PC-9 (cell line): ENCODE results near the gene PIK3C2A. TPM values are rescaled to one million over a fixed set of nuclear protein-coding genes. Genes with fewer than 3 reads are reported as not detected.

Source experiments
- BruUV-seq: library from RNA; stranded (reverse); fragments of 400-500 nt; replicated peaks from 2 replicates; lab custom pipeline; 2021; lab: Mats Ljungman, UMichigan
- CTCF ChIA-PET: fragments of 300-600 bp; sonication (Branson Sonifier 250); formaldehyde crosslinking; loops from one replicate; lab custom pipeline; 2022; ENCODE audit warnings: antibody characterized with exemption; lab: Charles Lee
- POLR2A ChIA-PET: fragments of 300-600 bp; sonication (Branson Sonifier 250); formaldehyde crosslinking; loops from one replicate; lab custom pipeline; 2022; ENCODE audit warnings: antibody characterized with exemption; ENCODE audit not compliant: unreplicated experiment; lab: Charles Lee
- DNase-seq, 2 experiments: peaks; one replicate each; pipeline versions ENCODE4 v3.0.0 to v3.0.0-alpha.2; 2015 to 2022; ENCODE audit warnings: mixed read lengths in 1 of 2
- H2AFZ ChIP-seq: fragments of 200-600 bp; sonication (generic); 2 replicates; pipeline ENCODE4 v1.8.1; 2017; ENCODE audit warnings: antibody characterized with exemption
- H3F3A ChIP-seq: fragments of 200-600 bp; sonication (generic); 2 replicates; pipeline ENCODE4 v1.8.1; 2017; ENCODE audit warnings: antibody characterized with exemption, mild to moderate bottlenecking, low read depth; ENCODE audit not compliant: insufficient read depth
- H3K27ac ChIP-seq: fragments of 200-600 bp; sonication (generic); 2 replicates; pipeline ENCODE4 v1.6.1; 2016; ENCODE audit warnings: mixed run types
- H3K27me3 ChIP-seq: fragments of 200-600 bp; sonication (generic); 2 replicates; pipeline ENCODE4 v1.6.1; 2016; ENCODE audit warnings: low read depth, mixed run types; ENCODE audit not compliant: insufficient read depth
- H3K36me3 ChIP-seq: fragments of 200-600 bp; sonication (generic); 2 replicates; pipeline ENCODE4 v1.6.1; 2016; ENCODE audit warnings: low read depth, mixed run types
- H3K4me1 ChIP-seq: fragments of 200-600 bp; sonication (generic); replicated peaks from 2 replicates; pipeline ENCODE4 v1.6.1; 2016; ENCODE audit warnings: mixed run types; ENCODE audit not compliant: insufficient read depth
- H3K4me2 ChIP-seq: fragments of 200-600 bp; sonication (generic); 2 replicates; pipeline ENCODE4 v1.6.1; 2017; ENCODE audit warnings: mixed run types
- H3K4me3 ChIP-seq: fragments of 200-600 bp; sonication (generic); 2 replicates; pipeline ENCODE4 v1.6.1; 2016; ENCODE audit warnings: mixed run types
- H3K79me2 ChIP-seq: fragments of 200-600 bp; sonication (generic); 2 replicates; pipeline ENCODE4 v1.6.1; 2017; ENCODE audit warnings: low read depth, mixed run types
- H3K9me2 ChIP-seq: fragments of 200-600 bp; sonication (generic); 2 replicates; pipeline ENCODE4 v1.8.1; 2017; ENCODE audit warnings: mild to moderate bottlenecking; ENCODE audit not compliant: insufficient read depth
- H3K9me3 ChIP-seq: fragments of 200-600 bp; sonication (generic); 2 replicates; pipeline ENCODE4 v1.8.1; 2016; ENCODE audit warnings: low read depth; ENCODE audit not compliant: insufficient read depth
- H4K20me1 ChIP-seq: fragments of 200-600 bp; sonication (generic); 2 replicates; pipeline ENCODE4 v1.8.1; 2017; ENCODE audit not compliant: insufficient read depth
- CTCF ChIP-seq: fragments of 200-600 bp; sonication (generic); conservative IDR thresholded peaks from 2 replicates; pipeline ENCODE4 v1.6.1; 2017; ENCODE audit warnings: mixed run types, antibody characterized with exemption, mild to moderate bottlenecking, moderate library complexity
- EZH2 ChIP-seq: fragments of 200-600 bp; sonication (generic); IDR thresholded peaks from 2 replicates; pipeline ENCODE4 v1.8.0; 2017; ENCODE audit warnings: antibody characterized with exemption, low read depth
- intact Hi-C: fragments of 100-400 bp; cut with micrococcal nuclease; formaldehyde crosslinking; loops from one replicate; pipeline ENCODE4 v1.10.0; 2022; ENCODE audit not compliant: unreplicated experiment
- total RNA-seq: library from RNA; stranded (reverse); gene quantifications from 2 replicates; pipeline ENCODE4 v1.2.3, GENCODE V29; 2021

Gene PIK3C2A
- total RNA-seq, 1 experiment from 2014 or later = 70.7 TPM

GRCh38 chr11:17238377-17238776, 30.6 kb upstream of the PIK3C2A start:
- no peaks in the 10 kb centered on the region for H4K20me1 ChIP-seq
- H3K27ac ChIP-seq = no peak overlapping the region
- H3K79me2 ChIP-seq = no peaks in the 10 kb centered on the region
- peaks cover 13% of the 10 kb centered on the region; the same call in 1 of the 2 replicates for H3K4me1 ChIP-seq
- CTCF ChIA-PET = interaction anchor here (0.7 kb wide), 1 partner anchor 8 kb away, joined by 3 read pairs; no protein-coding TSS in a partner anchor
- peaks cover 10% of the 10 kb centered on the region; the same call in 1 of the 2 replicates for H3F3A ChIP-seq
- no TSS peak for BruUV-seq
- H3K9me2 ChIP-seq = no peaks in the 10 kb centered on the region
- intact Hi-C loops = no loop called here
- TF ChIP-seq CTCF (no peak), EZH2 (no peak)
- POLR2A ChIA-PET = interaction anchor here (0.6 kb wide), 1 partner anchor 16 kb away, joined by 4 read pairs; no protein-coding TSS in a partner anchor
- H2AFZ ChIP-seq = no peak overlapping the region
- H3K36me3 ChIP-seq = no peaks in the 10 kb centered on the region
- peak; percentile 14 to 83 for DNase-seq
- H3K27me3 ChIP-seq = no peaks in the 10 kb centered on the region
- H3K4me2 ChIP-seq = 0 out of 2 replicates have a peak overlapping the region, but pooled peaks have one; percentile 21
- H3K9me3 ChIP-seq = no peaks in the 10 kb centered on the region
- H3K4me3 ChIP-seq = no peak overlapping the region

GRCh38 chr11:17233101-17233500, 25.3 kb upstream of the PIK3C2A start:
- Histone ChIP-seq H3K79me2 (no peaks in the 10 kb centered on the region), H3K27me3 (no peaks in the 10 kb centered on the region)
- intact Hi-C loops = loop anchor here (5.0 kb wide), 1 partner anchor 119 kb away; the partner anchor contains the start of gene NCR3LG1

GRCh38 chr11:17230867-17231851, 23.4 kb upstream of the PIK3C2A start:
- no peak overlapping the region for H3K4me2 ChIP-seq
- H3K9me3 ChIP-seq = no peaks in the 10 kb centered on the region
- no peaks in the 10 kb centered on the region for H4K20me1 ChIP-seq
- no TSS peak for BruUV-seq
- H3K27me3 ChIP-seq = no peaks in the 10 kb centered on the region
- ChIA-PET CTCF (no interaction called here), POLR2A (no interaction called here)
- no peaks in the 10 kb centered on the region for H3K79me2 ChIP-seq
- DNase-seq = no peak
- H3K27ac ChIP-seq = no peak overlapping the region
- no peak overlapping the region for H3K4me3 ChIP-seq
- H3K4me1 ChIP-seq = no peaks in the 10 kb centered on the region
- intact Hi-C loops = loop anchor here (1.0 to 5.0 kb wide), 4 partner anchors 121 to 297 kb away; partner anchors contain the start of gene NCR3LG1
- no peaks in the 10 kb centered on the region for H3F3A ChIP-seq
- no peak overlapping the region for H2AFZ ChIP-seq
- H3K9me2 ChIP-seq = no peaks in the 10 kb centered on the region
- TF ChIP-seq EZH2 = no peak
- no peak for TF ChIP-seq CTCF
- no peaks in the 10 kb centered on the region for H3K36me3 ChIP-seq

More at GRCh38 chr11:17233101-17233500, 25.3 kb upstream of the PIK3C2A start:
- Histone ChIP-seq H3K9me3 (no peaks in the 10 kb centered on the region), H4K20me1 (no peaks in the 10 kb centered on the region), H3K27ac (no peak overlapping the region), H2AFZ (no peak overlapping the region), H3K4me2 (no peak overlapping the region), H3K9me2 (no peaks in the 10 kb centered on the region), H3K4me1 (0 out of 2 replicates have a peak, but pooled peaks cover under 1% of the 10 kb centered on the region), H3F3A (peaks cover 3% of the 10 kb centered on the region; the same call in 1 of the 2 replicates), H3K4me3 (no peak overlapping the region), H3K36me3 (no peaks in the 10 kb centered on the region)
- ChIA-PET CTCF (no interaction called here), POLR2A (no interaction called here)
- TF ChIP-seq EZH2 = no peak
- BruUV-seq = no TSS peak
- DNase-seq = no peak
